Measurements from ENCODE around the gene IL33. TPM values are rescaled to one million over a fixed set of nuclear protein-coding genes. Genes with fewer than 3 reads are reported as not detected.

IL33 gene
- total RNA-seq, 1 donor from 2014 or later, result not detected

DNA sequence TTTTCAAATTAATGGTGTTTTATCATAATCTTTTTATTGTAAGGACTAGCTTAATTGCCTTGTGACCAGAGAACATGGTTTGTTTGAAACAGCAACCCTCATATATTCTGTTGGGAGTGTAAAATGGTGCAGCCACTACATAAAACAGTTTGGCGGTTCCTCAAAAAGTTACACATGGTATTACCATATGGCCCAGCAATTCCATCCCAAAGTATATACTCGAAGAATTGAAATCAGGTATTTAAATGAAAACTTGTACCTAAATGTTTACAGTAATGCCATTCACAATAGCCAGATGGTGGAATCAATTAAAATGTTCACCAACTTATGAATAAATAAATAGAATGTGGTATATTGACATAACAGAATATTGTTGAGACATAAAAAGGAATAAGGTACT is 14.8 kb upstream of the IL33 start:
- Mint-ChIP-seq H3K27me3 (peaks cover 5% of the 10 kb centered on the region), H3K4me1 (ENCODE audit: low read depth) (peaks cover 1% of the 10 kb centered on the region), H3K36me3 (ENCODE audit: insufficient read depth) (no peaks in the 10 kb centered on the region), H3K9me3 (ENCODE audit: low read depth) (peaks cover 9% of the 10 kb centered on the region), H3K4me3 (ENCODE audit: low read depth) (no peak overlapping the region), H3K27ac (no peak overlapping the region)
- TF ChIP-seq, protein P1, sequence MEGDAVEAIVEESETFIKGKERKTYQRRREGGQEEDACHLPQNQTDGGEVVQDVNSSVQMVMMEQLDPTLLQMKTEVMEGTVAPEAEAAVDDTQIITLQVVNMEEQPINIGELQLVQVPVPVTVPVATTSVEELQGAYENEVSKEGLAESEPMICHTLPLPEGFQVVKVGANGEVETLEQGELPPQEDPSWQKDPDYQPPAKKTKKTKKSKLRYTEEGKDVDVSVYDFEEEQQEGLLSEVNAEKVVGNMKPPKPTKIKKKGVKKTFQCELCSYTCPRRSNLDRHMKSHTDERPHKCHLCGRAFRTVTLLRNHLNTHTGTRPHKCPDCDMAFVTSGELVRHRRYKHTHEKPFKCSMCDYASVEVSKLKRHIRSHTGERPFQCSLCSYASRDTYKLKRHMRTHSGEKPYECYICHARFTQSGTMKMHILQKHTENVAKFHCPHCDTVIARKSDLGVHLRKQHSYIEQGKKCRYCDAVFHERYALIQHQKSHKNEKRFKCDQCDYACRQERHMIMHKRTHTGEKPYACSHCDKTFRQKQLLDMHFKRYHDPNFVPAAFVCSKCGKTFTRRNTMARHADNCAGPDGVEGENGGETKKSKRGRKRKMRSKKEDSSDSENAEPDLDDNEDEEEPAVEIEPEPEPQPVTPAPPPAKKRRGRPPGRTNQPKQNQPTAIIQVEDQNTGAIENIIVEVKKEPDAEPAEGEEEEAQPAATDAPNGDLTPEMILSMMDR (IDR thresholded peaks at IDR 0.05; ENCODE audit: unreplicated experiment), result no peak
- DNase-seq (ENCODE audit: low spot score, unreplicated experiment), result no peak

DNA sequence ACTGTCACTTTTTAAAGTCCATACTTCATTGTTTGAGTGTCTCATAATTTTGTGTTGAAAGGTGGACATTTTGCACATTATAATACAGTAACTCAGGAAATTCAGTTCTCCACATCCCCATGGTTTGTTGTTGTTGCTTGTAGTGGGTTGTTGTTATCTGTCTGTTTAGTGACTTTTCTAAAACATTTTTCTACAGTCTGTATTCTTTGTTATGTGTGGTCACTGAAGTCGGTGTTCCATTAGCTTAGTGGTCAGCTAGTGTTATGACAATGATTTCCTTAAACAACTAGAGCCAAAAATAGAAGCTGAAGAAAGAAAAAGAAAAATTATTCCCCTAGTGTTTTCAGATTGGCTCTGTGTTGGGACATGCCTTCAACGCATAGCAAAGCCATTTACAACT is 5.6 kb upstream of the IL33 start:
- TF ChIP-seq, protein P1 (IDR thresholded peaks at IDR 0.05; ENCODE audit: unreplicated experiment), result no peak
- H3K27me3 Mint-ChIP-seq, result no peaks in the 10 kb centered on the region

DNA sequence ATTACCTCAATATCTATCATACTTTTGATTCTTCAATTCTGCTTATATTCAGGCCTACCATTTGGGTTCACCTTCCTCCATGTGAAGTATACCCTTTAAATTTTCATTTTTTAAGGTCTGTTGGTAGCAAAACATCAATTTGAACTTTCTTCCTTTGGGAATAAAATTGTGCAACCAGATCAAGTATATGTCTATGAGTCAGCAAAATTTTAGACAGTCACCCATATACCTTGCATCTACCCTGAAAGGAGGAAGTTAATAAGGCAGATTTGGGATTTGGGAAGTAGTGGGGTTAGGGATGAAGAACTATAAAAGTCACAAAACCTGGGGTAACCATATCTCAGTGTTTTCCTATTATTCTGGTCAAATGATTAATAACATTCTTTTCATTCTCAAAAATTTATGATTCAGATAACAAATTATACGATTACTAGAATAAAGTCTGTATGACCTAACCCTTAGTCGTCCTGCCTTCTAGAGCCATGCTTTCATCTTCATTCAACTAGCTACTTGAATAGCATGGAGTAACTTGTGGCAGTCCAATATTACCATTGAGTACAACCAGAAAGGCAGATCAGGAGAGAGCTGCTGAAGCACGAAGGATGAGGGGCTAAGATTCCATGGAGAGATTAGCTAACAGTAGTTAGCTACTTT is 2.8 kb upstream of the IL33 start:
- TF ChIP-seq, protein P1 (IDR thresholded peaks at IDR 0.05; ENCODE audit: unreplicated experiment), result no peak
- Mint-ChIP-seq H3K27me3 (no peaks in the 10 kb centered on the region), H3K4me3 (ENCODE audit: low read depth) (no peak overlapping the region), H3K4me1 (ENCODE audit: low read depth) (peaks cover 3% of the 10 kb centered on the region), H3K9me3 (ENCODE audit: low read depth) (peaks cover 14% of the 10 kb centered on the region), H3K36me3 (ENCODE audit: insufficient read depth) (peaks cover 2% of the 10 kb centered on the region), H3K27ac (no peak overlapping the region)
- DNase-seq (ENCODE audit: low spot score, unreplicated experiment), result no peak

More for the DNA sequence above, 5.6 kb upstream of the IL33 start:
- Mint-ChIP-seq H3K9me3 (ENCODE audit: low read depth) (peaks cover 37% of the 10 kb centered on the region), H3K4me3 (ENCODE audit: low read depth) (no peak overlapping the region), H3K36me3 (ENCODE audit: insufficient read depth) (peaks cover 2% of the 10 kb centered on the region), H3K4me1 (ENCODE audit: low read depth) (no peaks in the 10 kb centered on the region), H3K27ac (no peak overlapping the region)
- no peak for DNase-seq (ENCODE audit: low spot score, unreplicated experiment)

DNA sequence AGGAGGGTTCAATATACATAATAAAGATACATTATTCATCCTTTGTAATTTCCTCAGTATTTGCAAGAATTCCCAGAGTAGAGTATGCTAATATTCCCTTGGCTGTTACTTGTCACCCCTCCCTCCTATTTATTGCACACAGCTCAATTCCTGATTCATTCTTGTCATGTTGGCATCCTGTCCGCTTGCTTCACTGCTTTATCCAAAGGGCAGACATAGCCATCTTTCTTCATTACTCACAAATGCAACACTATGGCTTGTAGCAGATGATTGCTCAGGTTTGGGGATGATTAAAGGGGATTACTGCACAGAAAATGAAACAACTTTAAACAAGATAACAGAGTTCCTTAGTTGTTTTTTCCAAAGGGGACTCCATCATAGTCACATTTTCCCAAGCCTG is 1.2 kb upstream of the IL33 start:
- DNase-seq (ENCODE audit: low spot score, unreplicated experiment), result no peak
- H3K27ac Mint-ChIP-seq, result no peak overlapping the region
- peaks cover 7% of the 10 kb centered on the region for H3K4me1 Mint-ChIP-seq (ENCODE audit: low read depth)
- H3K36me3 Mint-ChIP-seq (ENCODE audit: insufficient read depth), result peaks cover 1% of the 10 kb centered on the region
- H3K27me3 Mint-ChIP-seq, result no peaks in the 10 kb centered on the region
- H3K4me3 Mint-ChIP-seq (ENCODE audit: low read depth), result no peak overlapping the region
- peaks cover 10% of the 10 kb centered on the region for H3K9me3 Mint-ChIP-seq (ENCODE audit: low read depth)
- TF ChIP-seq, protein P1 (IDR thresholded peaks at IDR 0.05; ENCODE audit: unreplicated experiment), result no peak

DNA sequence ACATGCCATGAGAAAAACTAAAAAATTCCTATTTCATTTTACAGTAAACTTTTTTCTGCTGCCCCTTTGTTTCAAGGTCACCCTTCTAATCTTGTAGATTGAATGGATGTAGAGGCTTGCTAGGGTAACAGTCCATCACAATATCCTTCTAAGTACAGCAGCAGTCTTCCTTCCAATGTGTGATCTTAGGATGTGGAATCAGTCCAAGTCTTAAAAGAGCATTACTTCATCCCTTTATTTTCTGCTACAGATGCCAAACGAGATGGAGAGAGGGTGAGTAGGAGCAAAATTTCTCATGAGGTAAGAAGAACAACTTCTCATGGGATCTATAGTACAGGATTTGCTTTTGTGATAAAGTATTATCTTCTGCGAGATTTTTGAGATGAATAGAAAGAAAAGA is 704 bp upstream of the IL33 start:
- Mint-ChIP-seq H3K4me1 (ENCODE audit: low read depth) (peaks cover 7% of the 10 kb centered on the region), H3K36me3 (ENCODE audit: insufficient read depth) (no peaks in the 10 kb centered on the region), H3K4me3 (ENCODE audit: low read depth) (no peak overlapping the region), H3K9me3 (ENCODE audit: low read depth) (peaks cover 7% of the 10 kb centered on the region), H3K27me3 (no peaks in the 10 kb centered on the region), H3K27ac (no peak overlapping the region)
- TF ChIP-seq, protein P1 (IDR thresholded peaks at IDR 0.05; ENCODE audit: unreplicated experiment), result no peak
- no peak for DNase-seq (ENCODE audit: low spot score, unreplicated experiment)
